C4-2B (cell line): ENCODE results near the gene MRPS30.

Experiments used
- H3K27ac ChIP-seq: fragments of 450-650 bp; 2 replicates; pipeline ENCODE4 v1.5.1; 2017
- ZFX ChIP-seq: fragments of 450-650 bp; IDR thresholded peaks from 2 replicates; pipeline ENCODE4 v1.6.1; 2017
- TF ChIP-seq, protein P1 (sequence below): fragments of 450-650 bp; conservative IDR thresholded peaks from 2 replicates; pipeline ENCODE4 v1.5.1; 2017; ENCODE audit warnings: mild to moderate bottlenecking

MRPS30 gene

GRCh38 chr5:44828719-44829118 lies 20.0 kb downstream of the MRPS30 start:
- no peak overlapping the region for H3K27ac ChIP-seq
- TF ChIP-seq, protein P1, sequence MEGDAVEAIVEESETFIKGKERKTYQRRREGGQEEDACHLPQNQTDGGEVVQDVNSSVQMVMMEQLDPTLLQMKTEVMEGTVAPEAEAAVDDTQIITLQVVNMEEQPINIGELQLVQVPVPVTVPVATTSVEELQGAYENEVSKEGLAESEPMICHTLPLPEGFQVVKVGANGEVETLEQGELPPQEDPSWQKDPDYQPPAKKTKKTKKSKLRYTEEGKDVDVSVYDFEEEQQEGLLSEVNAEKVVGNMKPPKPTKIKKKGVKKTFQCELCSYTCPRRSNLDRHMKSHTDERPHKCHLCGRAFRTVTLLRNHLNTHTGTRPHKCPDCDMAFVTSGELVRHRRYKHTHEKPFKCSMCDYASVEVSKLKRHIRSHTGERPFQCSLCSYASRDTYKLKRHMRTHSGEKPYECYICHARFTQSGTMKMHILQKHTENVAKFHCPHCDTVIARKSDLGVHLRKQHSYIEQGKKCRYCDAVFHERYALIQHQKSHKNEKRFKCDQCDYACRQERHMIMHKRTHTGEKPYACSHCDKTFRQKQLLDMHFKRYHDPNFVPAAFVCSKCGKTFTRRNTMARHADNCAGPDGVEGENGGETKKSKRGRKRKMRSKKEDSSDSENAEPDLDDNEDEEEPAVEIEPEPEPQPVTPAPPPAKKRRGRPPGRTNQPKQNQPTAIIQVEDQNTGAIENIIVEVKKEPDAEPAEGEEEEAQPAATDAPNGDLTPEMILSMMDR, result no peak
- no peak for TF ChIP-seq ZFX

GRCh38 chr5:44830951-44831350 lies 22.2 kb downstream of the MRPS30 start:
- no peak for TF ChIP-seq ZFX
- TF ChIP-seq, protein P1, result no peak
- H3K27ac ChIP-seq, result no peak overlapping the region

DNA sequence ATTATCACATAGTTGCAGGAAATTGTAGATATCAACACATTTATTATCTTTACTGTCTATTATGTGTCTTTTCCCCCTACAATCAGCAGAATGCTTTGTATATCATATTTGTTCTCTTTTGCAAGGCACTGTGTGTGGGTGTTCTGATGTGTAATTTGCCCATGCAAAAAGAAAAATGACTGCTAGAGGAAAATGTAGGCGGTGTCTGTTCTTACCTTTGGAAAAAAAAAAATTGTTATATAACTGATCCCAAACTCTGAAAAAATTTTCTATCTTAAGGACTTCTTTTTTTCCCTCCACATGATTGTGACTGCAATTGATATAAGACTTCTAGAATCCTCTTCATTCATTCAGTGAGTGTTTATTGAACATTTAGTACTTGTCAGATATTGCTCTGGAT lies 24.5 kb downstream of the MRPS30 start:
- no peak overlapping the region for H3K27ac ChIP-seq
- TF ChIP-seq ZFX, result no peak
- TF ChIP-seq, protein P1, result no peak

GRCh38 chr5:44835693-44836092 lies 26.9 kb downstream of the MRPS30 start:
- TF ChIP-seq, protein P1, result no peak
- H3K27ac ChIP-seq, result no peak overlapping the region

DNA sequence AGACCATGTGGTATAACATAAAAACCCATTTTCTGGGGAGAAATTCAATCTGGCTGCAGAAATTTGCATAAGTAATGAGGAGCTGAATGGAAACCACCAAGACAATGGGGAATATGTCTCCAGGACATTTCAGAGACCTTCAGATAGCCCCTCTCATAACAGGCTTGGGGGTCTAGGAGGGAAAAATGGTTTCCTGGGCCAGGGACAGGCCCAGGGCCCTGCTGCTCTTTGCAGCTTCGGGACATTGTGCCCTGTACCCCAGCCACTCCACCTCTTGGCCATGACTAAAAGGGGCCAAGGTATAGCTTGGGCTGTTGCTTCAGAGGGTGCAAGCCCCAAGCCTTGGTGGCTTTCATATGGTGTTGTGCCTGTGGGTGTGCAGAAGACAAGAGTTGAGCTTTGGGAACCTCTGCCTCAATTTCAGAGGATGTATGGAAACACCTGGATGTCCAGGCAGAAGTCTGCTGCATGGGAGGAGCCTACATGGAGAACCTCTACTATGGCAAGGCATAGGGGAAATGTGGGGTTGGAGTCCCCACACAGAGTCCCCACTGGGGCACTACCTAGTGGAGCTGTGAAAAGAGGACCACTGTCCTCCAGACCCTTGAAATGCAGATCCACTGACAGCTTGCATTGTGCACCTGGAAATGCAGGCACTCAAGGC lies 30.4 kb downstream of the MRPS30 start:
- TF ChIP-seq ZFX, result no peak
- TF ChIP-seq, protein P1, result no peak
- H3K27ac ChIP-seq, result no peak overlapping the region

GRCh38 chr5:44842496-44843282 lies 33.9 kb downstream of the MRPS30 start:
- no peak overlapping the region for H3K27ac ChIP-seq

GRCh38 chr5:44844744-44845143 lies 36.0 kb downstream of the MRPS30 start:
- no peak overlapping the region for H3K27ac ChIP-seq

More at GRCh38 chr5:44842496-44843282, 33.9 kb downstream of the MRPS30 start:
- TF ChIP-seq, protein P1, result no peak
- TF ChIP-seq ZFX, result no peak

More at GRCh38 chr5:44844744-44845143, 36.0 kb downstream of the MRPS30 start:
- TF ChIP-seq, protein P1, result no peak
